COLO668 (cell line): ENCODE results near the gene GOLT1A.

Source experiments
- DNase-seq: peaks from one replicate; lab custom pipeline; 2025; ENCODE audit not compliant: unreplicated experiment; lab: John Stamatoyannopoulos, UW

The GOLT1A gene

DNA sequence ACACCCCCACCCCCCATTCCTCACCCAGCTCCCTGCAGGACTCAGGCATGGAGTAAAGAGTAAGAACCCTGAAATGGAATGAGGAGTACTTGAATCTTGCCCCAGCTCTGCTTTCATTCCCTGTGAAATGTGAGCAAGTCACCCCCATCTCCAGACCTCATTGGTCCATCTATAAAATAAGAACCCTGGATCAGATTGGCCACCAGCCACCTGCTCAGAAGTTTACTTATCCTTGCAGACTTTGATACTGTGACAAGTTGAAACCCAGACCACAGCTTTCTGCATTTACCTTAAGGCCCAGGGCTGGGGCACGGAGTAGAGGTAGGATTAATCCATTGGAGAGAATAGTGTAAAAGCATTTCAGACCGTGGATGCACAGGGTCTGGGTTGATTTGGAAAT lies 19.7 kb downstream of the GOLT1A start:
- DNase-seq = no peak

DNA sequence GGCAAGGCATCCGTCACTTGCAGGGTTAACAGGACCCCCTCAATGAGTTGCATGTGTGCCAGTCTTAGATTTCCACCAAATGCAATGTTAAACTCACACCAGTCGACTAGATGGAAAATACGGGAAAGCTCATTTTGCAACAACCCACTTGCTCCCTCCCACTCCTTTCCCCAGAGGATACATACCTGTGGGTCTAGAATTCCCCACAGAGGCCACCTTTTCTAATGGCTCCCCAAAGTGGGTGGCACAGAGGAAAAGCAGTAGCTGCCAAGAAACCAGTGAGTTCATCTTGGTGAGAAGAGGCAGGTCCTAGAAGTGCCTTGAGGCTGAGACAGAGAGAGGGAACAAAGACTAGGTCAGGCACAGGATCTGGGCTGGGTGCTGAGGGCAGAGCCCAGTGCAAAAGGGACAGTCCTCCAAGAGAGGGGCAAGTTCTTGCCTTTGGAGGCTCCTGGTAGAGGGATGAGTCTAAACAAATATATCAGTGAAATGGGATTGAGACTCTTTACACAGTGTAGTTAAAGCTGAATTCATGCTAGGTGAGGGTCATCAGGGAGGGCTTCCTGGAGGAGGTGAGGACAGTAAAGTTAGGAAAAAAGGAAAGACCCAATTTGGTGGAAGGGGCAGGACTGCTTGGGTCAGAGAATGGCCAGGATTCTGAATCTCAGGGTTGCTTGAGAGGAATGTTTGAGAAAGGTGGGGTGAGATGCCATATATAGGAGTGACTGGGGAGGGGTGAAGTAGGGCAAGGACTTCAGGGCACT lies 21.0 kb downstream of the GOLT1A start:
- DNase-seq = no peak

- DNase-seq = no peak
Observed at GRCh38 chr1:204192046-204192445, 21.7 kb downstream of the GOLT1A start.

- DNase-seq = no peak
Observed at GRCh38 chr1:204191456-204191855, 22.3 kb downstream of the GOLT1A start.

GRCh38 chr1:204190212-204191211 lies 23.3 kb downstream of the GOLT1A start:
- DNase-seq = peak; percentile 55

GRCh38 chr1:204188959-204189639 lies 24.7 kb downstream of the GOLT1A start:
- DNase-seq = no peak

- no peak for DNase-seq
Observed at GRCh38 chr1:204186597-204186996, 27.2 kb downstream of the GOLT1A start.

DNA sequence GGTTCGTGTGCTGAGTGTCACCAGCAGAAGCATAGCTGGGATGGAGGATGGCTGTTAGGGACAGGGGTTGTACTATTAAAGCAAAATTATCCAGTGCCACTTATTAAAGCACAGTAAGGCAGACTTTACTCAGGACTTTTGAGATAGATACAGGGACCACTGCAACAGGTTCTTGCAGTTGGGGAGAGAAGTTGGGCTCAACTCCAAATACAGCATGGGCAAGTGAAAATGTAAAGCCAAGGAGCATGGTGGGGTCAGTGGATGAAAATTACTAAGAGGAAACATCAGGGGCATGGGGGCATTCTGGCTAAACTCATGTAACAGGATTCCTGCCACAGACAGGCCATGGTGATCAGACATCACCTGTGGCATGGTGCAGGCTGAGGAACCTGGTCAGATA lies 32.7 kb downstream of the GOLT1A start:
- DNase-seq = no peak

DNA sequence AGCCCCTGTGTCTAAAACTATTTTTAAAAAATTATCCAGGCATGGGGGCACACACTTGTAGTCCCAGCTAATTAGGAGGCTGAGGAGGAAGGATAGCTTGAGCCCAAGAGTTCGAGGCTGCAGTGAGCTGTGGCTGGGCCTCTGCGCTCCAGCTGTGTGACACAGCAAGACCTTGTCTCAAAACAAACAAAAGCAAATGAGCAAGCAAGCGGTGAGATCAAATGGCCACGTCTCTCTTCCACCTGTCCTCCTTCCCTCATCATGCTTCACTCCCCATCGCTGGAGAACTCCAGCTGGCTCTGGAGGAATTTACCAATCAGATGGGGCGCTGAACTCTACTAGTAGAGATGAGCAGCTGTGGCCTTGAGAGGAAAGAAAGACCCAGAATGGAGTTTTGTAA lies 33.7 kb downstream of the GOLT1A start:
- peak; percentile 52 for DNase-seq

DNA sequence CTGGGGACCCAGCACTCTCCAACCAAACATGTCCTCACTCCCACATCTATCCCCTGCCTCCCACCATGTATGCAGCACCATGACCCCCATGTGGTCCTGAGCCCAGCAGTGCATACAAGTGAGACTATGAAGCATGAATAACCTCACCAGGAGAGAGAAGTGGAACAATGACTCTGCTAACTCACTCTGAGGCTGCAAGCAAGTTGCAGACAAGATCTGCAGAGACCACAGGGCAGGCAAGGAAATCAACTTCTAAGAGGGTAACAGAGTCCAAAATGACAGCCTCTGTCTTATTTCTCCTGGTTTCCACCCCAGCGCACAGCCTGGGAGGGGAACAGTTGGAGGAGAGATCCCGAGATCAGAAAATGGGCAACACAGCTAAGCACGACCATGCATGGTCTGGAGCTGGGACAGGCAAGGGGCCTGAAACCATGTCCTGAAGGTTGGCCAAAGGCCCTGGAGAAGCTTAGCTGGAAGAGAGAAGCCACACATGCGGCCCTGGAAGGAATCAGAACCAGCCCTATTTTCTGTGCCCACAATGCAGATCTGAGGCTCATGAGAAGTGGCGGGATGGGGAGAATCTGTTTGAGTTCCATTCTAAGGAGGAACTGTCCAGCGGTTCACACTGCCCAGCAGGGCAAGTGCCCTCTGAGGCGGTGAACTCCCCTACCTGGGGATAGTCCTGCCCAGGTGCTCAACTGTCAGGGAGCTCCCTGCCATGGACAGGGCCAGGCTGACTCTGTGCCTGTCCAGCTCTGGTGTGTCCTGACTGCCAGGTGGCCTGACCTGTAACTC lies 35.1 kb downstream of the GOLT1A start:
- DNase-seq = no peak

DNA sequence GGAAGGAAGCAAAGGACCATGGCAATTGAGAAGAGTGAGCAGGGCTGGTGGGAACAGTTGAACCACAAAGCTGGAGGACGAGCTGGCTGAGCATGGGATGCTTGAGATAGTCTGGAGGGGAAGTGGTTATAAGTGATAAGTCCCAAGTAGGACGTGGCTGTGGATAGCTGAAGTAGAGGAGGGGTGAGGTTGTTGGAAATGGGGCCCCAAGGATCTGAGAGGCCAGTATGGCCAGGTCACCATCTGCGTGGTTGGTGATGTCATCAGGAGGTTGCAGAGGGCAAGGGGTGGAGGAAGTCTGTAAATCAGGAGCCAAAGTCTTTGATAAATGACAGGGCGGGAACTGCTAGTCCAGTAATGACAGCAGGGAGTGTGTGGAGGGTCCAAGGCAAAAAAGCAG lies 36.7 kb downstream of the GOLT1A start:
- no peak for DNase-seq

DNA sequence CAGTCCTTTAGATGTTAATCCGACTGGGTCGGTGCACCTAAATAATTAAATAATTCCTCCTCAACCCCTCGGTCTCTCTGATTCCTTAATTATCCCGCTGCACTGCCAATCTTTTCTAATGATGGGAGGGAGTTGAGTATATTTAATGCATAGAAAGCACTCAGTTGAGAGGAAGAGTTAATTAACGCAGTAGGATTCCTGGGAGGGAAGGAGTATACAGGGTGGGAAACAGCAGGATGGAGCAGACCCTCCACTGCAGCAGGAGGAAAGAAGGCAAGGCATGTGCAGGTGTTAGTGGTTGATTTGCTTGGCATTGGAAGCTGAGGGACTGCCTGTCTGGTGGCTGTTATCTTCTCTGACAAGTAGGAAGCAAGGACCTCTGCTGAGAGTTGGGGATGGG lies 37.7 kb downstream of the GOLT1A start:
- DNase-seq = no peak

- DNase-seq = no peak
Observed at GRCh38 chr1:204174958-204175357, 38.8 kb downstream of the GOLT1A start.

GRCh38 chr1:204172404-204173029 lies 41.3 kb downstream of the GOLT1A start:
- no peak for DNase-seq

DNA sequence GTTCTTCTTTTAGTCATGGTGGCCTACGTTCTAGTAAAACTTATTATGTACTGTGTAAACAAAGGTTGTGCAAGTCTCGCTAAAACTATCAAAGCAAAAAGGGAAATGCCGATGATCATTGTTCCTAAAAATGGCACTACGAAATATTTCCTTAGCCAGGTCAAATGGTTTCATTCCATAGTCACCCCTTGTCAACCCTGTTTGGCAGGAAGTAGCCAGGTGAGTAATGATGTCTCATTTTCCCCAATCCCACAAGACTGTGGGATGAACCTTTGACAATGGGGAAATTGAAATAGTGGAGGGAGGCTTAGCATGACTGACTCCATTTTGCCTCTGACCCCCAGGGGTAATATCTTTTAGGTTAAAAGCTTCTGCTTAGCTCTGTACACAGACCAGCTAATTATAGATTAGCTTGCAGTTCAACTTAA lies 42.0 kb downstream of the GOLT1A start:
- DNase-seq = no peak

GRCh38 chr1:204170494-204171155 lies 43.2 kb downstream of the GOLT1A start:
- no peak for DNase-seq

DNA sequence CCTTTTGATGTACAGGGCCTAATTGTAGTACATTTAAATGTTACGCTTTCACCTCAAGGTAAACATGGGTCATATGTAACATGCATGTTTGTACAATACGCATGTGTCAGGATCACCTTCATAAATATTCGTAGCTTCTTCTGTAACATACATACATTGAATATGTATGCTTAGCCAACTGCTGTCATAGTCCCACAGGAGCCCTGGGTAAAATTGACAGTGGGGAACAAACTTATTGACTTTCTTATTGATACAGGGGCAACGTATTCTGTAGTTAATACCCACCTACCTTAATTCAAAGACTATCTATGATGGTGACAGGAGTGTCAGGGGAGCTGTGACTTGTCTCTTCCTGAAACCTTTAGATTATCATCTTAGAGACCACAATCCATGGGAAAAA lies 43.9 kb downstream of the GOLT1A start:
- no peak for DNase-seq

GRCh38 chr1:204167730-204168129 lies 46.1 kb downstream of the GOLT1A start:
- DNase-seq = no peak

DNA sequence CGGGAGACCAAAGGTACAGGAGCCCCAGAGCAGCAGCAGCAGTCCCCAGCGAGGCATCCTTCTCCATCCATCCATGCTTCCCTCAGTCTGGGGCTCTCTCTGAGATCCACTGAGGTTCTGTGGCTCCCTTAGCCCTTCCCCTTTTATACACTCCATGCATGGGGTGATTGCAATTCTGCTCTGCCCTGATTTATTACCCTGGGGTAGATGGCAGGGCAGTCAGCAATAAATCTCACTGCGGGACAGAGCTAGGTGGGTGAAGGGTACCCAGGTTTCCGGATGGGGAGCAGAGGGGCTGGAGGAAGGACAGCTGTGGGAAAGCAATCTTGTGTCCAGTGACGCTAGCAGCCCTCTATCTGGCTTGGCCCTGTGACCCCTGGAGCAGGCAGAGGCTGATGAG lies 47.6 kb downstream of the GOLT1A start, which contains the start of gene REN:
REN (minus strand) TSS at position 119 of the 400 bp plus-strand sequence; CDS start at position 75, 44 bp downstream.
- DNase-seq = no peak
